GM18951 (cell line): ENCODE data around the gene XPC.

ENCODE experiments used
- POLR2A ChIP-seq: IDR thresholded peaks from 4 replicates; pipeline ENCODE4 v1.6.1; 2011; ENCODE audit warnings: mild to moderate bottlenecking; ENCODE audit not compliant: insufficient read length, insufficient read depth; ENCODE audit errors: extremely low read depth
- in situ Hi-C: fragments of 300-500 bp; cut with MboI; formaldehyde crosslinking; loops from one replicate; pipeline ENCODE4 v1.12.0; 2022; ENCODE audit warnings: low sequenced_read_pairs, mixed read lengths, inconsistent platforms; ENCODE audit not compliant: unreplicated experiment

XPC gene

DNA sequence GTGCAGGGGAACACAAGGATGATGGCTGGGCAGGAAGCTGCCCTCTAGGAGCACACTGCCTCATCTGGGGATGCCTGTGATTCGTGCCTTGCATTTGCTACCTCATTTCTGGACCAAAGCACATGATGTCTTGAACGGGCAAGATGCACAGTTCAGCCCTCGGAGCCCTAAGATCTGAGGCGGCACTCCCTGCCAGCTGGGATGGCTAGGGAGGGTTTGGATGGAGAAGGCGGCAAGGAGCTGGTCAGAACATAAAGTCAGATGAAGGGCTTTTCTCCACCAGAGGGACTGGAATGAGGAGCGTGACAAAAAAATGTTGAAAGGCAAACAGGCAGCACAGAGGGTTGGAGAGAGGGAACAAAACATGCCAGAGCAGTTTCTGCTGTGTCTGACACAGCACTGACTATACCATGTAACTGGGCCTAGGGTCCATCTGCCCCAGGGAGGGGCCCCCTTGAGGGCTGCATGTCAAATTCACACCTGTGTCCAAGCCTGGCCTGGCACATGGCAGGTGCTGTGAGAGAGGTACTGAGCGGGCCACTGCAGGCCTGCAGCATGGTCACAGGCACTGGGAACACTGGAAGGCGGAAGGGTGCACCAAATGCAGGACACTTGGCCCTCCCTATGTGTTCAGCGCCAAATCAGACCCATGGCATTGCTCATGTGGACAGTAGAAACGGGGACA, 31.9 kb downstream of the XPC start:
- TF ChIP-seq POLR2A: no peak
- in situ Hi-C loops: no loop called here

DNA sequence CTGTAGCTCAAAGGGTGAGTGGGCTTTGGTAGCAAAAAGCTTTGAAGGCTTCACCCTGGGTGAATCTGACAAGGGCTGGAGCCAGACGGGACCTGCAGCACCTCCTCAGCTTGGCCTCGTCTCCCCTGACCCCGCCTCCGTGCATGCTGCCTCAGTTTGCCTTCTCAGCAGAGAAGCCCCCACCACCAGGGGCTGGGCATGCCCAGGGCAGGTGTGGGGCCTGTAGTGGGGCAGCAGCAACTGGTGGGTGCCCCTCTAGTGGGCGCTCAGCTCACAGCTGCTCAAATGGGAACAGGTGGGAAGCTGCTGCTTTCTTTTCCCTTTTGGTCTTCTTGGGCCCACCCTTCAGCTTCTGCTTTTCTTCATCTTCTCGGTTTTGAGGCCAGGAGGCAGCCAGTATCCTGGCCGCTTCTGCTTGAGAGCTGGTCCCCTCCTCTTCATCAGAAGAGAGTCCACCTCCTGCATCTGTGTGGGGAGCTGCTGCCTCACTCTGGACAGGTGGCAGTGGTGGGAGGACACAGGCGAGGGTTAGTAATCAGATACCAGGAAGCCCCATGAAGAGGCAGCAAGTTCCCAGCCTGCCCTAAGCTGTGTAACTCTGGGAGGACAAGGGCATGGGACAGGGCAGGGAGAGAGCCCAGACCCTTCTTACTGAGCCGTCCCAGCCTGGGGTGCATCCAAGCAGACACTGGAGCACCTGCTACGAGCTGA, 32.6 kb downstream of the XPC start:
- TF ChIP-seq POLR2A: no peak
- in situ Hi-C loops: no loop called here

DNA sequence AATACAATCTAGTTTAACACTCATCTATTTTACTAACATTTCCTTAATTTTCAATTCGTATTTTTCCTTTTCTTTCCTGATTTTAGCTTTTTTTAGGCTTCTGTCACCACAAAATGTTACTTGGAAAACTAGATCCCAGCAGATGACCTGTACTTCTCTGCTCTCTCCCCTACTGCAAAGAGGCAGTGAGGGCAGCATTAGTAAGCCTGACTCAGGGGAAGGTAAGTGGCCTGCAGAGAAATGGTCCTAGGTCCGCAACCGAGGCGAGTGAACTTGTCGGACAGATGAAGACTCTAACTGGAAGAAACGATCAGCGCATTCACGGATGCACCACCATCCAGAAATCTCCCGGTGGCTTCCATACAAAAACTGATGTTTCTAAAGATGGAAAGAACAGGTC, 33.2 kb downstream of the XPC start:
- no peak for TF ChIP-seq POLR2A
- in situ Hi-C loops: no loop called here

DNA sequence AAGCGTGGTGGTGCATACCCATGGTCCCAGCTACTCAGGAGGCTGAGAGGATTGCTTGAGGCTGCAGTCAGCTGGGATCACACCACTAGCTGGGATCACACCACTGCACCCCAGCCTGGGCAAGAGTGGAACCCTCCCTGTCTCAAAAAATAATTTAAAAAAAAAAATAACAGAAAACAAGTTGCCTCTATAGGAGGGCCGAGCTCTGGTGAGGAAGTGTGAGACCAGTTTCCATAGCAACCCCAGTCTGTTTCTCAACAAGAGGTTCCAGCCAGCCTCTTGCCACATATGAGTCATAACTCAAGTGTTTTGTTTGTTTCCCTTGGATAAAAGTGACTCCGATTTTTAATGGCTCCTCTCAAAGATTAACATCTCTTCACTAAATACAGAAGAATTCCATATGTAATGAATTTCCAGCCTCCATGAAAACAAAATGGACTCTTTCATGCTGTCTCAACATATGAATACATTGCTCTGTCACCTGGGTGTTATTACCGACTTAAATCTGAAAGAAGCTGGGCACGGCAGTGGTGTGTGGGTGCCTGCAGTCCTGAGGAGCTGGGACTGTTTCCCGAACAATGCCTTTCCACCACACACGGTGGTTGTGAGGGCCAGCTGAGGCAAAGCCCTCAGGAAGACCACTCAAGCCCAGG, 33.9 kb downstream of the XPC start:
- in situ Hi-C loops: no loop called here
- TF ChIP-seq POLR2A: no peak

DNA sequence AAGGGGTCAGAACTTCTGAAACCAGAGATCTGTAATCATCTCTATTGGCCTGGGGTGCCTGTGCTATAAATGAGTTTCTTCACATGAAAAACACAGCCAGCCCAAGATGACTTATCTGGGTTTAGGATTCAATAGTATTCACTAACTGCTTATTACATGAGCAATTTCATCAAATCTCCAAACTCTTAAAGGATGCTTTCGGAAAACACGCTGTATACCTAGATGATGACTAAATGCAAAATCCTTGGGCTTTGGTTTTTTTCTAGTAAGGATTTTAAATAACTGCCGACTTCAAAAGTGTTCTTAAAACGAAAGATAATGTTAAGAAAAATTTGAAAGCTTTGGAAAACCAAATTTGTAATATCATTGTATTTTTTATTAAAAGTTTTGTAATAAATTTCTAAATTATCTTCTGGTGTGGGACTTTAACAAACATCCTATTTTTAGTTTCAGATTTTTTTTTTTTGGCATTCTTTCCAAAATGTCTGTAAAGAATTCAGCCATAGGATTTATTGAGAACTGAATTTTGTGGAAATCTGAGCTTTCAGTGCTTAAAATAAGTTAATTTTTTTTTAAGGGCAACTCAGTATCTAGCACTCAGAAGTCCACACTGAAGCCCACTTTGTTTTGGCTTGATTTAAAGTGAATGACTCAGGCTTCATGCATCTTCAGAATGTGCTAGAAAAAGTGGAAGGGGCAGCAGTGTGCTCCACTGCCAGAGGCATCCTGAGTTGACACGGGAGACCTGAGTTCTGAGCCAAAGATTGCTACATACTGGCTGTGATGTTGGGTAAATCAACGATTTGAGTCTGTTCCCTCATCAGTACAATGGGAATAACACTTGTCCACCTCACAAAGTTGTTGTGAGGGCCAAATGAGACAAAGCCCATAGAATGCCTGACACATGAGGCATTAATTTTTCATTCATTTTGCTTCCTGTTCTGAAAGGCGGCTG, 34.9 kb downstream of the XPC start:
- in situ Hi-C loops: no loop called here
- no peak for TF ChIP-seq POLR2A

DNA sequence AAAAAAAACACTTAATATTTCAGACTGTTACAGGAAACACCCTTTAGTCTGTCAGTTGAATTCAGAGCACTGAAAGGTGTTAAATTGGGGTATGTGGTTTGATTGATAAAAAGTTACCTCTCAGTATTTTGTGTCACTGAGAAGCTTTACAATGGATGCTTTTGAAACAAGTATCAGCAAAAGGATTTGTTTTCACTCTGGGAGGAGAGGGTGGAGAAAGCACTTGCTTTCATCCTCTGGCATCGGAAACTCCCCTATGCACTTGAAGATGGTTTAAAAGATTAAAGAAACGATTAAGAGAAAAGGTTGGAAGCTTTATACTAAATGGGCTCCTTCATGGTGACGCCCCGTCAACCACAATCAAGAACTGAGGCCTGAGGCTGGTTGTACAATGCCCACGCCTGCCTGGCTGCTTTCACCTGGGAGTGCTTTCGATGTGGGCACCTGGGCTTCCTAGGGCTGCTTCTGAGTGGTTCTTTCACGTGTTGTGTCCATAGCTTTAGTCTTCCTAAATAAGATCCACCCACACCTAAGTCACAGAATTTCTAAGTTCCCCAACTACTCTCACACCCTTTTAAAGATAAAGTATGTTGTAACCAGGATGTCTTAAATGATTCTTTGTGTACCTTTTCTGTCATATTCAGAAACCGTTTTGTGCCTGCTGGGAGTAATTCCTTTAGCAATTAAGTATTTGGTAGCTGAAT, 35.7 kb downstream of the XPC start:
- in situ Hi-C loops: no loop called here
- TF ChIP-seq POLR2A: no peak

DNA sequence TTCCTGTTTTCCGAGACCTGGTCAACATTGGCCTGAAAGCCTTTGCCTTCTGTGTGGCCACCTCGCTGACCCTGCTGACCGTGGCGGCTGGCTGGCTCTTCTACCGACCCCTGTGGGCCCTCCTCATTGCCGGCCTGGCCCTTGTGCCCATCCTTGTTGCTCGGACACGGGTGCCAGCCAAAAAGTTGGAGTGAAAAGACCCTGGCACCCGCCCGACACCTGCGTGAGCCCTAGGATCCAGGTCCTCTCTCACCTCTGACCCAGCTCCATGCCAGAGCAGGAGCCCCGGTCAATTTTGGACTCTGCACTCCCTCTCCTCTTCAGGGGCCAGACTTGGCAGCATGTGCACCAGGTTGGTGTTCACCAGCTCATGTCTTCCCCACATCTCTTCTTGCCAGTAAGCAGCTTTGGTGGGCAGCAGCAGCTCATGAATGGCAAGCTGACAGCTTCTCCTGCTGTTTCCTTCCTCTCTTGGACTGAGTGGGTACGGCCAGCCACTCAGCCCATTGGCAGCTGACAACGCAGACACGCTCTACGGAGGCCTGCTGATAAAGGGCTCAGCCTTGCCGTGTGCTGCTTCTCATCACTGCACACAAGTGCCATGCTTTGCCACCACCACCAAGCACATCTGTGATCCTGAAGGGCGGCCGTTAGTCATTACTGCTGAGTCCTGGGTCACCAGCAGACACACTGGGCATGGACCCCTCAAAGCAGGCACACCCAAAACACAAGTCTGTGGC, 36.6 kb downstream of the XPC start:
- no peak for TF ChIP-seq POLR2A
- in situ Hi-C loops: no loop called here

DNA sequence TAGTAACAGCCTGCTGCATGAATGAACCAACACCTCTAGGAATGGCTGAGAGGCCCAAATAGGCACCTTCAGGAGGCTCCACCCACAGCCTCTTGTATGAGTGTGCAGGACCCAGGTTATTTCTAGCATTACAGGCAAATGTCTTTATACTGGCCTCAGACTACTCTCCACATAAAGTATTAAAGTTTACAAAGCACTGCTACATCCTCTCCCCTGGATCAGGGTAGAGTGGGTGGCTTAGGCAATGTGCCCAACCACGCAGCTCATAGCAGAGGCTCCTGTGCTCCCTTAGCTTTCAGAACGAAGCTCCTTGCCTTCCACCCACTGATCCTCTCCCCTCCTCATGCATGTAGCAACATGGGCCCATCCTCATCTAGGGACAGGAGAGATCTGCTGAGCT, 37.3 kb downstream of the XPC start:
- in situ Hi-C loops: no loop called here
- TF ChIP-seq POLR2A: no peak

DNA sequence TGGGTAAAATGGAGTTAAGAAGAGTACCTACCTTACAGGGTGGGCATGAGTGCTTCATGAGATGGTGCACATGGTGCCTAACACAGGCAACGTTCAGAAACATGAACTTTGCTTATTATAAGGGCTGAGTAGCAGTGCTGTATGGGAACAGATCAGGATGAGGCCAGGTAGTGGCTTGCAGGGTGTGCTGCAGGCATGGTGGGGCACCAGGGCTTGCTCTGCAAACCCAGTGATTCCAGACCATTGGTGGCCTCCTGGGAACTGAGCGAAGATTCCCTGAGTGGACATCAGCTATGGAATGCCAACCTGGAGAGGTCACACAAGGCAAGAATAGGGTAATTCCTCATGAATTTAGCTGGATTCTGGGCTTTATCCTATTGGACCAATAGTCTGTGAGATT, 37.7 kb downstream of the XPC start:
- in situ Hi-C loops: no loop called here
- TF ChIP-seq POLR2A: no peak

DNA sequence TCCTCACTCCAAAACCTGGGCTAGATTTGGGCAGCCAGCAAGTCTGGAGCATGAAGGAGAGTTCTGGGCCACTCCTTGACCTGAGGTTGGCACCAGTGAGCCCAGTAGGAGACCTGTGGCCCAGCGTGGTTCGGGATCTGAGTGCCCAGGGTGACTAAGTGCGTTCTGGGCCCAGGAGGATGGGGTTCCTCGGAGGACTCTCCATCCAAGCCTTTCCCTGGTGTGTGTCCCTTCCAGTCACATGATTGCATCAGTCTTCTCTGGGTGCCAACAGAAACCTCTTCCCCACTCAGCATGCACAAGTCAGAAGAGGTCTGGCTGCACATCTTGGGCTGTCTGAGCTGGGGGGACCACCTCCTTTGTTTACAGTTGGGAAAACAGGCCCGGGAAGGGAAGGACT, 38.6 kb downstream of the XPC start:
- in situ Hi-C loops: no loop called here
- no peak for TF ChIP-seq POLR2A

DNA sequence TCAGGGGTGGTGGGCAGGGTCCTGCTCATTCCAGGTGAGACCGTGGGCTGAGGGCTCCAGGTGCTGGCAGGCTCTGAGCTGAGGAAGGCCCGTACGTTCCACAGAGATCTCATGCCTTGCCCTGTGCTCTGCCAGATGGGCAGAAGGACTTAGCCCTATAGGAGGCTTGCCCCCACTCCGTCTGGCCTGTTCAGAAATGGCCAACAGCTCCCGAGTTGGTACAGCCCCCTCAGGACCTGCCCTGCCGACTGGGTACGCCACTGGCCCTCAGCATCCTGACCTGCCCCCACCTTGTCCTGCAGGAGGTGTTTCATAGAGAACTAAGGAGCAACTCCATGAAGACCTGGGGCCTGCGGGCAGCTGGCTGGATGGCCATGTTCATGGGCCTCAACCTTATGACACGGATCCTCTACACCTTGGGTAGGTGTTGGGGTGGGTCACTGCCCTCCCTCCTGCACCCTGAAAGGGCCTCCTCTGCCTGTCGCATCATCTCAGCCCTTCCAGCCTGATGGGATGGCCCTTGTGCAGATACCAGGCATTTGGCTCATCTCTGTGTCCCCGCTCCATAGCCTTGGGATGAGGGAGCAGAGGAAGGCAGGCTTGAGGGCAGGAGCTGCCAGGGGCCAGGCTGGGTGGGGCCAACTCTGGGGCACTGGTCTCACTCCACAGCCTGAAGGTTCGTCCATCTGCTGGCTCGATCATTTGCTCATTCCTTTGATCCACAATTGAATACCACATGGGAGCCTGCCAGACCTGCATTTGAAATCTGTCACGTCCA, 39.3 kb downstream of the XPC start:
- TF ChIP-seq POLR2A: no peak
- in situ Hi-C loops: no loop called here

DNA sequence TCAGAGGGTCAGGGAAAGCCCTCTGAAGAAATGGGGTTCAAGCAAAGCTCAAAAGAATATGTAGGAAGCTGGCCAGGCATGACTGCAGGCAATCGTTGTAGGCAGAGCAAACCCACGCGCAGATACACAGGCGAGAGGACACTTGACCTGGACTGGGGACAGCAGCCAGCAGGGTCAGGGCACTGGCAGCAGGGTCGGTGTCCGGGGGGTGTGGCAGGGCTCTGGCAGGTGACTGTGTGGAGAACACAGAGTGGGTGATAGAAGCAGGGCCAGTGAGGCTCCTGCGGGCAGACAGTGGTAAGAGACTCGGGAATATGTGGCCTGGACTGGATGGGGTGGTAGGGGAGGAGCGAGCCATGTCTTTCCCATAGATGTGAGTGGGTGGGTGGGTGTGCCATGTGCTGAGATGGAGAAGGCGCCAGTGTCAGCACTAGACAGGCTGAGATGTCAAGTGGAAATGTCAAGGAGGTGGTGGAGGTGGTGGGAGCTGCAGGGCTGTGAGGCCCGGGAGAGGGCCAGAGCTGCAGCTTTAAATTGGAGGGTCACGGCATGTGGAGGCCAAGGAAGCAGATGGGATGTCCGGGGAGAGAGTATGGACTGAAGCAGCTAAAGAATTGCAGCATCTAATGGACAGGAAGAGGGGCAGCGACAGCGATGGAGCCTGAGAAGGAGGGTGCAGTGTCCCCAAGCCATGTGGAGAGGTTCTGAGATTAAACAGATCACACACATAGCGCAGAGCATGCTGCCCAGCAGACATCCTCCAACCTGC, 40.1 kb downstream of the XPC start:
- in situ Hi-C loops: no loop called here
- TF ChIP-seq POLR2A: no peak
